ENCODE measurements around the gene TMEM273. TPM values are rescaled to one million over a fixed set of nuclear protein-coding genes. Genes with fewer than 3 reads are reported as not detected.

Gene TMEM273
- total RNA-seq, 1 donor from 2014 or later, result not detected

- Mint-ChIP-seq H3K27me3 (ENCODE audit: low read depth) (peaks cover 30% of the 10 kb centered on the region), H3K27ac (no peak overlapping the region), H3K9me3 (no peaks in the 10 kb centered on the region), H3K4me1 (peaks cover 7% of the 10 kb centered on the region), H3K4me3 (no peak overlapping the region), H3K36me3 (no peaks in the 10 kb centered on the region)
- peak in 1 of 2 experiments; percentile 20 for DNase-seq (ENCODE audit: low spot score in 2 of 2, unreplicated experiment in 2 of 2)
- no peak for TF ChIP-seq CTCF (IDR thresholded peaks at IDR 0.05; ENCODE audit: unreplicated experiment)
Measured at GRCh38 chr10:49107111-49107886, 80.9 kb downstream of the TMEM273 start.

- no peak overlapping the region for H3K27ac Mint-ChIP-seq
- no peak overlapping the region for H3K4me3 Mint-ChIP-seq
- H3K36me3 Mint-ChIP-seq, result no peaks in the 10 kb centered on the region
- H3K27me3 Mint-ChIP-seq (ENCODE audit: low read depth), result peaks cover 25% of the 10 kb centered on the region
- H3K9me3 Mint-ChIP-seq, result no peaks in the 10 kb centered on the region
- DNase-seq (ENCODE audit: low spot score in 2 of 2, unreplicated experiment in 2 of 2), result peak in 1 of 2 experiments; percentile 34
- no peak for TF ChIP-seq CTCF (IDR thresholded peaks at IDR 0.05; ENCODE audit: unreplicated experiment)
- H3K4me1 Mint-ChIP-seq, result peaks cover 7% of the 10 kb centered on the region
Measured at GRCh38 chr10:49106451-49106850, 81.7 kb downstream of the TMEM273 start.

- H3K4me1 Mint-ChIP-seq, result peaks cover 6% of the 10 kb centered on the region
- H3K4me3 Mint-ChIP-seq, result no peak overlapping the region
- DNase-seq (ENCODE audit: low spot score in 2 of 2, unreplicated experiment in 2 of 2), result no peak
- no peaks in the 10 kb centered on the region for H3K36me3 Mint-ChIP-seq
- no peaks in the 10 kb centered on the region for H3K9me3 Mint-ChIP-seq
- no peak overlapping the region for H3K27ac Mint-ChIP-seq
- no peak for TF ChIP-seq CTCF (IDR thresholded peaks at IDR 0.05; ENCODE audit: unreplicated experiment)
- peaks cover 21% of the 10 kb centered on the region for H3K27me3 Mint-ChIP-seq (ENCODE audit: low read depth)
Measured at GRCh38 chr10:49105076-49105475, 83.1 kb downstream of the TMEM273 start.

Other genes with a start within 250 kb of the TMEM273 start
- gene LRRC18, start 248.6 kb downstream of the TMEM273 start, total RNA-seq, result not detected in 3 replicates
- gene VSTM4, start 72.9 kb downstream of the TMEM273 start, total RNA-seq, result 3.5 to 4.1 TPM (median 3.7 TPM) in 3 replicates
- not detected in 3 replicates for gene FAM170B, start 54.4 kb downstream of the TMEM273 start, total RNA-seq
- not detected in 3 replicates for gene C10orf71, start 110.8 kb upstream of the TMEM273 start, total RNA-seq
- not detected in 3 replicates for gene DRGX, start 207.7 kb upstream of the TMEM273 start, total RNA-seq

All from mesothelial cell of epicardium (in vitro differentiated cells).